ENCODE results near the gene G2E3.
"Not testable (repeated sequence)": the region's sequence is repeated elsewhere in the genome, so short reads cannot be mapped to it uniquely, and the experiment has no call there.

G2E3 gene

GRCh38 chr14:30621354-30621939 is 62.5 kb downstream of the G2E3 start:
- peak; percentile 30 for DNase-seq (ENCODE audit: low read depth)

GRCh38 chr14:30621940-30622830 is 63.2 kb downstream of the G2E3 start, which contains the start of gene SCFD1:
TSS of gene SCFD1 (plus strand) at chr14:30622319. CDS start at chr14:30622339, 20 bp downstream.
- peak within 1 kb of the TSS; percentile 95 for H3K4me3 ChIP-seq (replicated peaks; ENCODE audit: low read depth, low read length)
- TF ChIP-seq CTCF (IDR thresholded peaks at IDR 0.05; ENCODE audit: low read length, missing control alignments): no peak
- peak; percentile 88 for DNase-seq (ENCODE audit: low read depth)

More at GRCh38 chr14:30621354-30621939, 62.5 kb downstream of the G2E3 start:
- peak overlapping the region; percentile 95 for H3K4me3 ChIP-seq (replicated peaks; ENCODE audit: low read depth, low read length)
- no peak for TF ChIP-seq CTCF (IDR thresholded peaks at IDR 0.05; ENCODE audit: low read length, missing control alignments)

GRCh38 chr14:30623412-30624131 is 64.6 kb downstream of the G2E3 start:
- DNase-seq (ENCODE audit: low read depth): no peak
- H3K4me3 ChIP-seq (replicated peaks; ENCODE audit: low read depth, low read length): peak overlapping the region; percentile 95
- no peak for TF ChIP-seq CTCF (IDR thresholded peaks at IDR 0.05; ENCODE audit: low read length, missing control alignments)

GRCh38 chr14:30624132-30624423 is 65.1 kb downstream of the G2E3 start:
- H3K4me3 ChIP-seq (replicated peaks; ENCODE audit: low read depth, low read length): peak overlapping the region; percentile 95
- no peak for DNase-seq (ENCODE audit: low read depth)
- no peak for TF ChIP-seq CTCF (IDR thresholded peaks at IDR 0.05; ENCODE audit: low read length, missing control alignments)

- no peak for TF ChIP-seq CTCF (IDR thresholded peaks at IDR 0.05; ENCODE audit: low read length, missing control alignments)
- no peak for DNase-seq (ENCODE audit: low read depth)
Observed at GRCh38 chr14:30625533-30625932, 66.6 kb downstream of the G2E3 start.

GRCh38 chr14:30629432-30629831 is 70.5 kb downstream of the G2E3 start:
- H3K4me3 ChIP-seq (replicated peaks; ENCODE audit: low read depth, low read length): not testable (repeated sequence)
- peak; percentile 33 for DNase-seq (ENCODE audit: low read depth)

More at GRCh38 chr14:30625533-30625932, 66.6 kb downstream of the G2E3 start:
- H3K4me3 ChIP-seq (replicated peaks; ENCODE audit: low read depth, low read length): no peak overlapping the region

GRCh38 chr14:30630248-30630647 is 71.3 kb downstream of the G2E3 start:
- no peak overlapping the region for H3K4me3 ChIP-seq (replicated peaks; ENCODE audit: low read depth, low read length)
- TF ChIP-seq CTCF (IDR thresholded peaks at IDR 0.05; ENCODE audit: low read length, missing control alignments): no peak
- no peak for DNase-seq (ENCODE audit: low read depth)

Measured in fibroblast of pulmonary artery (primary cell).